ENCODE results near the gene SNX1. TPM values are rescaled to one million over a fixed set of nuclear protein-coding genes. Genes with fewer than 3 reads are reported as not detected.

Gene SNX1
- total and polyA plus RNA-seq, 2 donors (not counting 1 experiment from before 2014, with no cell fraction given) = 42.9 to 95.7 TPM

GRCh38 chr15:64138331-64138941 lies 42.7 kb downstream of the SNX1 start:
- no peak overlapping the region for H2AFZ ChIP-seq (ENCODE audit: low read length)
- TF ChIP-seq EZH2 (IDR thresholded peaks at IDR 0.05; ENCODE audit: low read length, missing control alignments) = no peak
- TF ChIP-seq, protein P1, sequence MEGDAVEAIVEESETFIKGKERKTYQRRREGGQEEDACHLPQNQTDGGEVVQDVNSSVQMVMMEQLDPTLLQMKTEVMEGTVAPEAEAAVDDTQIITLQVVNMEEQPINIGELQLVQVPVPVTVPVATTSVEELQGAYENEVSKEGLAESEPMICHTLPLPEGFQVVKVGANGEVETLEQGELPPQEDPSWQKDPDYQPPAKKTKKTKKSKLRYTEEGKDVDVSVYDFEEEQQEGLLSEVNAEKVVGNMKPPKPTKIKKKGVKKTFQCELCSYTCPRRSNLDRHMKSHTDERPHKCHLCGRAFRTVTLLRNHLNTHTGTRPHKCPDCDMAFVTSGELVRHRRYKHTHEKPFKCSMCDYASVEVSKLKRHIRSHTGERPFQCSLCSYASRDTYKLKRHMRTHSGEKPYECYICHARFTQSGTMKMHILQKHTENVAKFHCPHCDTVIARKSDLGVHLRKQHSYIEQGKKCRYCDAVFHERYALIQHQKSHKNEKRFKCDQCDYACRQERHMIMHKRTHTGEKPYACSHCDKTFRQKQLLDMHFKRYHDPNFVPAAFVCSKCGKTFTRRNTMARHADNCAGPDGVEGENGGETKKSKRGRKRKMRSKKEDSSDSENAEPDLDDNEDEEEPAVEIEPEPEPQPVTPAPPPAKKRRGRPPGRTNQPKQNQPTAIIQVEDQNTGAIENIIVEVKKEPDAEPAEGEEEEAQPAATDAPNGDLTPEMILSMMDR (conservative IDR thresholded peaks at IDR 0.05 in 1 of 2, IDR thresholded peaks at IDR 0.05 in 1 of 2; ENCODE audit: low read depth in 1 of 2, low read length in 2 of 2) = no peak
- peaks cover 17% of the 10 kb centered on the region for H3K36me3 ChIP-seq (ENCODE audit: control insufficient read depth, insufficient read depth, low read length)
- H3K4me1 ChIP-seq (ENCODE audit: control insufficient read depth, extremely low read depth, insufficient read depth, low read length) = no peaks in the 10 kb centered on the region
- H3K9me3 ChIP-seq (ENCODE audit: control insufficient read depth, insufficient read depth, low read depth, low read length) = no peaks in the 10 kb centered on the region
- H3K27me3 ChIP-seq (ENCODE audit: control insufficient read depth, insufficient read depth, low read length) = no peaks in the 10 kb centered on the region
- no peak overlapping the region for H3K27ac ChIP-seq (ENCODE audit: insufficient read depth, low read length)
- H3K4me3 ChIP-seq (replicated peaks in 1 of 4; ENCODE audit: control extremely low read depth in 1 of 4, insufficient read depth in 1 of 4, low read depth in 3 of 4, low read length in 4 of 4) = no peak overlapping the region
- H3K4me2 ChIP-seq (ENCODE audit: extremely low read depth, insufficient read depth, low read length) = no peak overlapping the region
- no peaks in the 10 kb centered on the region for H4K20me1 ChIP-seq (ENCODE audit: control insufficient read depth, extremely low read depth, insufficient read depth, low read length)
- no peak for DNase-seq (ENCODE audit: low read depth in 2 of 2)
- no peaks in the 10 kb centered on the region for H3K79me2 ChIP-seq (ENCODE audit: control insufficient read depth, insufficient read depth, low read length)
- H3K9ac ChIP-seq (ENCODE audit: insufficient read depth, low read length) = no peak overlapping the region

- Histone ChIP-seq H3K79me2 (ENCODE audit: control insufficient read depth, insufficient read depth, low read length) (no peaks in the 10 kb centered on the region), H3K27ac (ENCODE audit: insufficient read depth, low read length) (no peak overlapping the region), H4K20me1 (ENCODE audit: control insufficient read depth, extremely low read depth, insufficient read depth, low read length) (no peaks in the 10 kb centered on the region), H3K9me3 (ENCODE audit: control insufficient read depth, insufficient read depth, low read depth, low read length) (no peaks in the 10 kb centered on the region), H3K4me3 (replicated peaks in 1 of 4; ENCODE audit: control extremely low read depth in 1 of 4, insufficient read depth in 1 of 4, low read depth in 3 of 4, low read length in 4 of 4) (no peak overlapping the region), H3K4me2 (ENCODE audit: extremely low read depth, insufficient read depth, low read length) (no peak overlapping the region), H3K9ac (ENCODE audit: insufficient read depth, low read length) (no peak overlapping the region), H3K36me3 (ENCODE audit: control insufficient read depth, insufficient read depth, low read length) (peaks cover 10% of the 10 kb centered on the region), H3K27me3 (ENCODE audit: control insufficient read depth, insufficient read depth, low read length) (no peaks in the 10 kb centered on the region), H3K4me1 (ENCODE audit: control insufficient read depth, extremely low read depth, insufficient read depth, low read length) (no peaks in the 10 kb centered on the region), H2AFZ (ENCODE audit: low read length) (no peak overlapping the region)
- no peak for DNase-seq (ENCODE audit: low read depth in 2 of 2)
- TF ChIP-seq EZH2 (IDR thresholded peaks at IDR 0.05; ENCODE audit: low read length, missing control alignments) = no peak
Measured at GRCh38 chr15:64141798-64142512, 46.2 kb downstream of the SNX1 start.

GRCh38 chr15:64143276-64143675 lies 47.5 kb downstream of the SNX1 start:
- Histone ChIP-seq H3K9ac (ENCODE audit: insufficient read depth, low read length) (no peak overlapping the region), H3K4me3 (replicated peaks in 1 of 4; ENCODE audit: control extremely low read depth in 1 of 4, insufficient read depth in 1 of 4, low read depth in 3 of 4, low read length in 4 of 4) (no peak overlapping the region), H3K9me3 (ENCODE audit: control insufficient read depth, insufficient read depth, low read depth, low read length) (no peaks in the 10 kb centered on the region), H2AFZ (ENCODE audit: low read length) (no peak overlapping the region), H3K4me2 (ENCODE audit: extremely low read depth, insufficient read depth, low read length) (no peak overlapping the region), H4K20me1 (ENCODE audit: control insufficient read depth, extremely low read depth, insufficient read depth, low read length) (no peaks in the 10 kb centered on the region), H3K79me2 (ENCODE audit: control insufficient read depth, insufficient read depth, low read length) (no peaks in the 10 kb centered on the region), H3K27ac (ENCODE audit: insufficient read depth, low read length) (no peak overlapping the region), H3K36me3 (ENCODE audit: control insufficient read depth, insufficient read depth, low read length) (peaks cover 6% of the 10 kb centered on the region), H3K4me1 (ENCODE audit: control insufficient read depth, extremely low read depth, insufficient read depth, low read length) (no peaks in the 10 kb centered on the region), H3K27me3 (ENCODE audit: control insufficient read depth, insufficient read depth, low read length) (no peaks in the 10 kb centered on the region)
- TF ChIP-seq, protein P1 (conservative IDR thresholded peaks at IDR 0.05 in 1 of 2, IDR thresholded peaks at IDR 0.05 in 1 of 2; ENCODE audit: low read depth in 1 of 2, low read length in 2 of 2) = no peak
- no peak for TF ChIP-seq EZH2 (IDR thresholded peaks at IDR 0.05; ENCODE audit: low read length, missing control alignments)
- DNase-seq (ENCODE audit: low read depth in 2 of 2) = no peak
